ENCODE results near the gene POM121L2. TPM values are rescaled to one million over a fixed set of nuclear protein-coding genes. Genes with fewer than 3 reads are reported as not detected.

POM121L2 gene
- total and polyA plus RNA-seq, 9 of the 15 experiments (the other 6 are each of a cell fraction or from before 2014, with no cell fraction given): 0.23 to 0.45 TPM; not detected in 7

DNA sequence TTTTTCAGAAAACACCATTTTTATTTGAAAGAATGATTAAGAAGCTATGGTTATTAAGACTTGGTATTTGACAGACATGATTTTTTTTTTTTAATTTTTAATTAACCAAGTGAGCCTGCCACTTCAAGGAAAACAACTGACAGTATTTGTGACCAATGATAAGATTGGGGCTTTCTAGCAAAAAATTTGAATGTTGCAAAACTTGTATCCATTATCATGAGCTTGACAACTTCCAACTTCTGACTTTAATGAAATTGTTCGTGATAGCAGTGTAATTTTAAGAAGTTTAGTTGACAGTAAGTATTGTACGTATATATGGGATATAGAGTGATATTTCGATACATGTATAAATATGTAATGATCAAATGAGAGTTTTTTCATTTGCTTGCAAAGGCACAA, 21.6 kb upstream of the POM121L2 start (continued):
- TF ChIP-seq, protein P1, sequence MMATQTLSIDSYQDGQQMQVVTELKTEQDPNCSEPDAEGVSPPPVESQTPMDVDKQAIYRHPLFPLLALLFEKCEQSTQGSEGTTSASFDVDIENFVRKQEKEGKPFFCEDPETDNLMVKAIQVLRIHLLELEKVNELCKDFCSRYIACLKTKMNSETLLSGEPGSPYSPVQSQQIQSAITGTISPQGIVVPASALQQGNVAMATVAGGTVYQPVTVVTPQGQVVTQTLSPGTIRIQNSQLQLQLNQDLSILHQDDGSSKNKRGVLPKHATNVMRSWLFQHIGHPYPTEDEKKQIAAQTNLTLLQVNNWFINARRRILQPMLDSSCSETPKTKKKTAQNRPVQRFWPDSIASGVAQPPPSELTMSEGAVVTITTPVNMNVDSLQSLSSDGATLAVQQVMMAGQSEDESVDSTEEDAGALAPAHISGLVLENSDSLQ (IDR thresholded peaks at IDR 0.05): peak; percentile 84
- TF ChIP-seq, protein P2, sequence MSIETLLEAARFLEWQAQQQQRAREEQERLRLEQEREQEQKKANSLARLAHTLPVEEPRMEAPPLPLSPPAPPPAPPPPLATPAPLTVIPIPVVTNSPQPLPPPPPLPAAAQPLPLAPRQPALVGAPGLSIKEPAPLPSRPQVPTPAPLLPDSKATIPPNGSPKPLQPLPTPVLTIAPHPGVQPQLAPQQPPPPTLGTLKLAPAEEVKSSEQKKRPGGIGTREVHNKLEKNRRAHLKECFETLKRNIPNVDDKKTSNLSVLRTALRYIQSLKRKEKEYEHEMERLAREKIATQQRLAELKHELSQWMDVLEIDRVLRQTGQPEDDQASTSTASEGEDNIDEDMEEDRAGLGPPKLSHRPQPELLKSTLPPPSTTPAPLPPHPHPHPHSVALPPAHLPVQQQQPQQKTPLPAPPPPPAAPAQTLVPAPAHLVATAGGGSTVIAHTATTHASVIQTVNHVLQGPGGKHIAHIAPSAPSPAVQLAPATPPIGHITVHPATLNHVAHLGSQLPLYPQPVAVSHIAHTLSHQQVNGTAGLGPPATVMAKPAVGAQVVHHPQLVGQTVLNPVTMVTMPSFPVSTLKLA (conservative IDR thresholded peaks at IDR 0.05): 0 out of 4 replicates have a peak, but pooled peaks of 1 of the 2 experiments have one; percentile 12
- TF ChIP-seq SRSF7 (optimal IDR thresholded peaks at IDR 0.05; ENCODE audit: low read depth, low read length) (no peak), STAT5A (IDR thresholded peaks at IDR 0.05; ENCODE audit: borderline replicate concordance, low read length) (0 out of 2 replicates have a peak, but pooled peaks have one; percentile 7), CEBPB (tag; IDR thresholded peaks at IDR 0.05) (peak; percentile 60), ZNF668 (CRISPR knock-in tag; IDR thresholded peaks at IDR 0.05) (0 out of 2 replicates have a peak, but pooled peaks have one; percentile 11)
